HS-27A (cell line): ENCODE data around the gene ADH5.
"Not testable (repeated sequence)": the region's sequence is repeated elsewhere in the genome, so short reads cannot be mapped to it uniquely, and the experiment has no call there.

Experiments used
- DNase-seq: peaks from one replicate; pipeline ENCODE4 v3.0.0-alpha.2; 2012; ENCODE audit warnings: low read depth, missing footprints

Gene ADH5

DNA sequence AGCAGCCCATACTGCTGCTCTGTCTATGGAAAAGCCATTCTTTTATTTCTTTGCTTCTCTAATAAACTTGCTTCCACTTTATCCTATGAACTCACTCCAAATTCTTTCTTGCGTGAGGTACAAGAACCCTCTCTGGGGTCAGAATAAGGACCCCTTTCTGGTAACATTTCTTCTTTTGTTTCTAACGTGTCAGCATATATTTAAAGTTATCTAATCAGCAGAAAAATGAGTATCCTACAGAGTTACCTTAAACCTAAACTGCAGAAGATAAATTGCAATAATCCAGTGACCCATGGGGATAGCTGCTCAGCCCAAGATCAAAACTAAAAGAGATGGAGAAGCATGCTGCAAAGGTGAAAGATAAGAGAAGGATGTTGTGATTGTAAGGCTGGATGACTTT, 4.0 kb downstream of the ADH5 start:
- no peak for DNase-seq

DNA sequence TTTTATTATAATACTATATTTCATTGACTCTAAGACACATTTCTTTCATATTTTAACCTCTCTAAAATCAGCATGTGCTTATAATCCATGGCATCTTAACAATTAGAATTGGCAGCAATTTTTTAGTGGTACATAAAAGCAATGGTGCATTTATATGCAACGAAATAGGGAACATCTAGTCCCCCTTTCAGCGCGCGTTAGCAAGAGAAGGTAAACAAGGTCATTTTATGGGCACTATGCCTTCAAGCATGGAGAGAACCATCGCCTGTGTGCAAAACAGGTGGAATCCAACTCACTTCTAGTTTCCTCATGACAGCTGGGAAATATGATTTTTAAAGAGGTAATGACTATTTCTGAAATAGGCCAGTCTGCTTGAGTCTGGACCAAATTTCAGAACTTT, 6.4 kb downstream of the ADH5 start:
- DNase-seq, result no peak

DNA sequence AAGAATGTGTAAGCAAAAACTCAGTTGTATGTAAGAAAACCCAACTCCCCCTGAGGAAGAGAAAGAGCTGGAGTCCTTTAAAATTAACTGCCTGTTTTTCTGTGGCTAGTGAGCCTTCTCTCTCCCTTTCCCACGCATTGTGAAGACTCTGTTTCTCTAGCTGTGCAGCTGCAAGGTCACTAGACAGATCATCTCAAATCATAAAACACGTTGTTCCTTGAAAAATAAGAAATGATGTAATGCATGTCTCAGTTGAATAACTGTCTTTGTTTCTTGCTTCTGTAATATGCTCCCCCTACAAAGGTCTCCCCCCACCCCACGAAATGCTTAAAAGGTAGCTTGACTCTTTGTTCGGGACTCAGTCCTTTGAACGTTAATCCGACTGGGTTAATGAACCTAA, 7.7 kb downstream of the ADH5 start:
- DNase-seq, result not testable (repeated sequence)

GRCh38 chr4:99079625-99080295, 8.8 kb downstream of the ADH5 start:
- DNase-seq, result no peak

GRCh38 chr4:99078931-99079624, 9.5 kb downstream of the ADH5 start:
- no peak for DNase-seq

DNA sequence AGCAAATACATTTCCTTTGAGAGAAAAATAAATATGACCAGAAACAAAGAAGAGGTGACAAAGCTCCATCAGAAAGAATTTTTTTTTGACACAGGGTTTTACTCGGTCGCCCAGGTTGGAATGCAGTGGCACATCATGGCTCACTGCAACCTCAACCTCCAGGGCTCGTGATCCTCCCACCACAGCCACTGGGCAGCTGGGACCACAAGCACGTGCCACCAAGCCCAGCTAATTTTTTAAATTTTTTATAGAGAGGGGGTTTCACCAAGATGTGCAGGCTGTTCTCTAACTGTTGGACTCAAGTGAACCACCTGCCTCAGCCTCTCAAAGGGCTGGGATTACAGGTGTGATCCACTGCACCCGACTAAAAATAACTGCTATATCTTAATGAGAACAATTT, 10.3 kb downstream of the ADH5 start:
- DNase-seq, result no peak

DNA sequence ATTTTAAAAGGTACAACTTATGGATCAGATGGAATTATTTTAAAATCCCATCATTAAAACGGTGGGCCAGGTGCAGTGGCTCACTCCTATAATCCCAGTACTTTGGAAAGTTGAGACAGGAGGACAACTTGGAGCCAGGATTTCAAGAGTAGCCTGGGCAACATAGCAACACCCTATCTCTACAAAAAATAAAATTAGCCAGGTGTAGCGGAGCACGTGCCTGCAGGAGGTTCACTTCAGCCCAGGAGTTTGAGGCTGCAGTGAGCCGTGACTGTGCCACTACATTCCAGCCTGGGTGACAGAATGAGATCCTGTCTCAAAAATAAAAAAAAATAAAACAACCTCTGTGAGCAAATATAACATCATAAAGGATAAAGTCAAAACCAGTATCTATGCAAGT, 11.4 kb downstream of the ADH5 start:
- DNase-seq, result no peak

DNA sequence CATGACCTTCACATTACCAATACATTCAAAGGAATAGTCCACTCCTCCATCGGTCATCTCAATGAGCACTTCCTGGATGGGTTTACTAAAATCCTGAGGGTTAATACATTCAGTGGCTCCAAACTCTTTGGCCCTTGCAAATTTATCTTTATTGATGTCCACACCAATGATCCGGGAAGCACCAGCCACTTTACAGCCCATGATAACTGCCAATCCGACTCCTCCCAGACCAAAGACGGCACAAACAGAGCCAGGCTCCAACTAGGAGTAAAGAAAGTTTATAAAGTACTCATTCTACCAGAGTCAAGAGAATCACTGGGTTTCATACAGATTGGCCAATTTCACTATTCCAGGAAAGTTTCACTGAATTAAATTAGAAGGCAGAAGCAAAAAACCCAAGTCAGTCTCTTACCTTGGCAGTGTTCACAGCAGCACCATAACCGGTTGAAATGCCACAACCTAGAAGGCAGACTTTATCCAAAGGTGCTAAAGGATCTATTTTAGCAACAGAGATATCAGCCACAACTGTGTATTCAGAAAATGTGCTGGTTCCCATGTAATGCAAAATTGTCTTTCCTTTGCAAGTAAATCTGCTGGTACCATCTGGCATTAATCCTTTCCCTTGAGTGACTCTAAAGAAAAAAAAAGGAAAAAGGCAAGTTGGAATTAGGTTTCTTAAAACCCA, 12.2 kb downstream of the ADH5 start:
- DNase-seq, result no peak

GRCh38 chr4:99074816-99075215, 13.8 kb downstream of the ADH5 start:
- no peak for DNase-seq

DNA sequence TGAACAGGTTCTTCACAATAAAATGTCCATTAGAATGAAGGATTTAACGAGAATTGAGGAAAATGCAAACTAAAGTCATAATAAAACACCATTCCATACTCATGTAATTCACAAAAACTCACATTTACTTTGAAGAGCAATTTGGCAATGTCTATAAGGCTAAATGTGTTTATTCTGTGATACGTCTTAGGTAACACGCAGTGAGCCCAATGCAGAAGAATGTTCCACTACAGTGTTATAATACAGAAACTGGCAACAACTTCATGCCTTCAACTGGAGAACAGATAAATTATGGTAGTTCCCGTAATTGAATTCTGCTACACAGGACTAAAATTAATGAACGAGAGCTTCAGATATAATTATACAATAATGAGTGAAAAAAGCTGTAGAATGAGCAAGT, 17.4 kb downstream of the ADH5 start:
- no peak for DNase-seq

DNA sequence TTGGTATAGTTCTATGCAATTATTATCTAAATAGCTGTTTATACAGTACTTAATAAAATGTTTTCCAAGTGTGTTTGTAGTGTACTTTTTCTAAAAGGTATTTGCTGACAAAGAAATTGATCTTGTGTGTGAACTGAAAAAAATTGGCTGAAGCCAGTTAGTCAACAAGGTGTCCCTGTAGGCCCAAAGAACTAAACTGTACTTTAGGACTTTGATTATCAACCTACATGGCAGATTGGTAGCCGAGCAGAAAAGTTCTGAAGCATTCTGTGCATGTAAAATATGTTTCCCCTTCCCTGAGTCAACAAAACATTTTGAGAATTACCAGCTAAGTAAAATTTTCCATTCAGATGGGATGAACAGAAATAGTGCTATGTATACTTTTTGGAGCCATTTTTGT, 21.0 kb downstream of the ADH5 start:
- no peak for DNase-seq

DNA sequence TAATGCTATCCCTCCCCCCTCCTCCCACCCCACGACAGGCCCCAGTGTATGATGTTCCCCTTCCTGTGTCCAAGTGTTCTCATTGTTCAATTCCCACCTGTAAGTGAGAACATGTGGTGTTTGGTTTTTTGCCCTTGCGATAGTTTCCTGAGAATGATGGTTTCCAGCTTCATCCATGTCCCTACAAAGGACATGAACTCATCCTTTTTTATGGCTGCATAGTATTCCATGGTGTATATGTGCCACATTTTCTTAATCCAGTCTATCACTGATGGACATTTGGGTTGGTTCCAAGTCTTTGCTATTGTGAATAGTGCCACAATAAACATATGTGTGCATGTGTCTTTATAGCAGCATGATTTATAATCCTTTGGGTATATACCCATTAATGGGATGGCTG, 23.1 kb downstream of the ADH5 start:
- not testable (repeated sequence) for DNase-seq

- no peak for DNase-seq
Measured at GRCh38 chr4:99062120-99062519, 26.5 kb downstream of the ADH5 start.

DNA sequence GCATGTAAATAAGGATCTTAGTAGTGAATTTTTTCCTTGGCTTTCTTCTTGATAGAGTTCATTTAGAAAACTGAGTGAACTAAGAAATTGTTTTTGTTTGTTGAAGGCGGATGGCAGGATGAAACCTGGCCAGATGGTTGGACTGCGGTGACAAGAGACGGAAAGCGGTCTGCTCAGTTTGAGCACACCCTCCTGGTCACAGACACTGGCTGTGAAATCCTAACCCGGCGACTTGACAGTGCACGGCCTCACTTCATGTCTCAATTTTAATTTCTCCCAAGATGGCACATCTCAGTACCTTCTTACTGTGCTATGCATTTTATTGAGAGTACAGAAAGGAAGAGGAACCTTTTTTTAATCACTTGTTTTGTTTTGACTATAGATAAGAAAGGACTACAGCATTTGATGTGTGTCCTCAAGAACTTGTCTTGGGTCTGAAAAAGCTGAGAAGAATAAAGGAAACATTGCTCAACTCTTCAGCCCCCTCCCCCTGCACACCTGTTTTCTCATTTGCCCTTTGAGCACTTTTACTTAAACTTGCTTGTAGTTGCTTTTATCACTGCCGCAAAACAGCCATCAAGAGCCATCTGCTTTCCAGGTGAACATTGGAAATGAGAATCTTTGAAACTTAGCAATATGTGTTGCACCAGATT, 27.4 kb downstream of the ADH5 start:
- DNase-seq, result no peak

GRCh38 chr4:99059550-99059949, 29.0 kb downstream of the ADH5 start:
- DNase-seq, result no peak

- DNase-seq, result no peak
Measured at GRCh38 chr4:99058228-99058627, 30.4 kb downstream of the ADH5 start.

DNA sequence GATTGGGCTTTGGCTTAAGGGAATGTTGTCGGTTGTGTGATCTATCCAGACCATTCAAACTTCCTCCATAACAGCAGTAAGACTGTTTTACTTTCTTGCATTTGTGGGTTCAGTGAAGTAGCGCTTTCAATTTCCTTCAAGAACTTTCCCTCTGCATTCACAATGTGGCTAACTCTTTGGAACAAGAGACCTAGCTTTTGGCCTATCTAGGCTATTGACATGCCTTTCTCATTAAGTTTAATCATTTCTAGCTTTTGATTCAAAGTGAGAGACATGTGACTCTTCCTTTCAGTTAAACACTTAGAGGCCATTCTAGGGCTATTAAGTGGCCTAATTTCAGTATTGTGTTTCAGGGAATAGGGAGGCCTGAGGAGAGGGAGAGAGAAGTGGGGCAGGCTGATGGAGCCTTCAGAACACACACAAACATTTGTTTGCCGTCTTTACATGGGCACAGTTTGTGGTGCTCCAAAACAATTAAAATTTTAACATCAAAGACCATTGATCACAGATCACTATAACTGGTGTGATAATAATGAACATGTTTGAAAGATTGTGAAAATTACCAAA, 34.1 kb downstream of the ADH5 start:
- DNase-seq, result no peak

DNA sequence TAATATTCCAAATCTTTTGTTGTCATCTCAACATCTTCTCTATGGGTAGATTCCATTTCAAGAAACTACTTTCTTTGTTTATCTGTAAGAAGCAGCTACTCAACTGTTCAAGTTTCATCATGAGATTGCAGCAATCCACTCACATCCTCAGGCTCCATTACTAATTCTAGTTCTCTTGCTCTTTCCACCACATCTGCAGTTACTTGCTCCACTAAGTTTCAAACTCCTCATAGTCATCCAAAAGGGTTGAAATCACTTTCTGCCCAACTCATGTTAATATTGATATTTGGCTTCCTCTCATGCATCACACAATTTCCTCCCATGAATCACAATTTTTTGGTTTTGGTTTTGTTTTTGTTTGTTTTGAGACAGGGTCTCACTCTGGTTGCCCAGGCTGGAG, 35.7 kb downstream of the ADH5 start:
- DNase-seq, result no peak

DNA sequence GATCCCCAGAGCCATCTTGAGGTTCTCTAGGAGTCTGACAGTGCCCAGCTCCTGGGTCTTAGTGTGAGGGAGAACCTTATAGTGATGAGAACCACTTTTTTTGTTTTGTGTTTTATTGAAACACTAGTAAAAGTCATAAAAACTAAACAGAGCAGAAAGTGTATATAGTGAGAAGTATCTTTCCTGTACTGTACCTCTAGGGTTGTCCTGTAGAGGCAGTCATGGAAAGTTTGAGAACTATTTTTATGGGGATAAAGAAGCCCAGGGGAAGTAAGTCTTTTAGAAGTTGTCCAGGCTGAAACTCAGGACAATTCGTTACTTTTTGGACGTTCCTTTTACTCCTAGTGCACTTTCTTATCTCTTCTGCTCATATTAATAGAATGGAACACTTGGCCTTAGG, 40.9 kb downstream of the ADH5 start:
- no peak for DNase-seq

DNA sequence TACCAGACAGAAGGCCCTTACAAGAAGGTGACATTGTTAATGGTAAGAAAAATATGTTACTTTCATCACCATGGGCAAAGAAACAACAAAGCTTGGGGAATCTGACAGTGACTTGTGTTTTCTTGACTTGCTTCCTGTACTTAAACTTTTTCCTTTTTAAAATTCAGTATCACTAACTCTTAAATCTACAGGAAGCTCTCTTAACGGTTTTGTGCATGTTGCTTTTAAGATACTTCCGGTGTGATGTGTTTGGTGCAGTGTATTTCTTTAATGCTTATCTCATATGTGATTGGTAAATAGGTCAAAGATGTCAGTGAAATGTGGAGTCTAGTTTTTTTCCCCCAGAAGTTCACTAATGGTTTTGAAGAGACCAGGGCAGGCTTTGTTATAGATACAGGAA, 45.2 kb downstream of the ADH5 start:
- DNase-seq, result no peak

DNA sequence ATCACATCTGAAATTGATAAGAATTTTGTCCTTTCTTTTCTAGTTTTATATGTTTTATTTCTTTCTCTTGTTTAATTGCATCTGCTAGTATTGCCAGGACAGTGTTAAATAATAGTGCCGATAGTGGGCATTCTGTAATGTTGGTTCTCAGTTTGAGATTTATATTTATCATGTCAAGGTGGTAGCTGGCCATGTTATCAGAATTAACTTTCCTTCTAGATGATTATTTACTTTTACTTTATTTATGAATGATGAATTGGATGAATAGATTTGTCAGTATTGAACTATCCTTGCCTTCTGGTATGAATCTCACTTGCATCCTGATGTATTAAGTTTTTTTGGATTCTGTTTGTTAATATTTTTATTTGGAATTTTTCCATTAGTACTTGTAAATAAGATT, 50.4 kb downstream of the ADH5 start:
- no peak for DNase-seq

DNA sequence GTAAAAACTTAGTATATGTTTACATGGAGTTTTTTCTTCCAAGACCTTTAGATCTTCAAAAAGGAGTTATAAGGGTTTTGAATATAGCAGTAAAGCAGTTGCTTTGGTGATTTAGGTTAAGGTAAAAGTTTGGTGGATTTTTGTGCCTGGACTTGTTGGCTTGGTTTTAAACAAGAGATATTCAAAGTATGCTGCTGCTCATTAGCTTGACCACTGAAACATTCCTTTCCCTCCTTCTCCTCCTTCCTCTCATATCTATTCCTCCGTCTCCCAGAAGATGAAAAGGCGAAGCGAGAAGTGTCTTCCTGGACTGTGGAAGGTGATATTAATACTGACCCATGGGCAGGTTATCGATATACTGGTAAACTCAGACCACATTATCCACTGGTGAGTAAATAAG, 54.6 kb downstream of the ADH5 start:
- DNase-seq, result no peak

GRCh38 chr4:99029852-99030251, 58.7 kb downstream of the ADH5 start:
- no peak for DNase-seq
